ENCODE results near the gene SLC9A3.
"Not testable (repeated sequence)": the region's sequence is repeated elsewhere in the genome, so short reads cannot be mapped to it uniquely, and the experiment has no call there.

Gene SLC9A3

DNA sequence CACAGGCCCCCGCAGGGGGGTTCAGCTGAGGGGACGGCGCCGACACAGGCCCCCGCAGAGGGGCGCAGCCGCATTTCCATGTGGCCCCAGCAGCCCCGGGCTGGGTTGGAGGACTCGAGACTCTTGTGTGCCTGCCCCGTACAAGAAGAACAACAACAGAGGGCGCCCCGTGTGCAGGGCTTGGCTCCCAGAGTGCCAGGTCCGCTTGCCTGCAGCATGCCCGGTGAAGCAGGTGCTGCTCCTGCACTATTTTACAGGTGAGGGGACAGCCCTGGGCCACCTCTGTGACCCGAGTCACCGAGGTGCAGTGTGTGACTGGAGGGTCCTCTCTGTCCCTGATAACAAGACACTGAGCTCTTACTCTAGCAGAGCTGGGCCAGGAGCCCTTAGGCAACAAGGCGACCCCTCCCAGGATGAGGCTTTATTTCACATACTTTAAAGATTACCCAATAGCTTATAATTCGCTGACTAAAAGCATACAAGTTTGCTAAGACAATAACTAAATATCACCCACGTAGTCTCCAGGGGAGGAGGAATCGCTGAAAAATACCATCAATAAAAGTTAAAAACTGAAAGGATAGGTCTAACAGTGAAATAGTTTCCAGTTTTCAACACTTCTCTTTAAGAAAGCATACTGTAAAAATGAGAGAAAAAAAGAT is 41.7 kb upstream of the SLC9A3 start:
- H3K36me3 Mint-ChIP-seq (ENCODE audit: low read depth), result no peaks in the 10 kb centered on the region
- peaks cover 60% of the 10 kb centered on the region for H3K27me3 Mint-ChIP-seq
- no peak overlapping the region for H3K27ac Mint-ChIP-seq
- peaks cover 11% of the 10 kb centered on the region for H3K9me3 Mint-ChIP-seq
- peaks cover 11% of the 10 kb centered on the region for H3K4me1 Mint-ChIP-seq (ENCODE audit: low read depth)
- H3K4me3 Mint-ChIP-seq, result no peak overlapping the region
- intact Hi-C loops (cut with micrococcal nuclease), result no loop called here

DNA sequence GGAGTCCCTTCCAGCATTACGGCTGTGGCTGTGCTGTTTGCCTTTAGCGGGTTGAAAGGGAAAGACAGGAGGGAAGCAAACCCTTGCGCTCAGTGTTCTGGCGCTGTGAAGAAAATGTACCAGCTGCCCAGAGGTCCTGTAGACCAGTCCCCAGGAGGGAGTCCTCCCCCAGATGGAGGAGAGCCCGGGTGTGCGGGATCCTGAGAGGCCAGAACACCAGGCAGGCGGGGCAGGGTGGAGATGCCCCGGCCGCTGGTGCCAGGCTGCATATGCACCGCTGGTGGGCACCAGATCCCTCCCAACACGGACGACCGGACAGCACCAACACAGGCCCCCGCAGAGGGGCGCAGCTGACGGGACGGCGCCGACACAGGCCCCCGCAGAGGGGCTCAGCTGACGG is 37.2 kb upstream of the SLC9A3 start:
- peaks cover 59% of the 10 kb centered on the region for H3K27me3 Mint-ChIP-seq
- H3K9me3 Mint-ChIP-seq, result peaks cover 2% of the 10 kb centered on the region
- no peaks in the 10 kb centered on the region for H3K36me3 Mint-ChIP-seq (ENCODE audit: low read depth)
- no peak overlapping the region for H3K4me3 Mint-ChIP-seq
- no peak overlapping the region for H3K27ac Mint-ChIP-seq
- no peaks in the 10 kb centered on the region for H3K4me1 Mint-ChIP-seq (ENCODE audit: low read depth)
- intact Hi-C loops (cut with micrococcal nuclease), result no loop called here

DNA sequence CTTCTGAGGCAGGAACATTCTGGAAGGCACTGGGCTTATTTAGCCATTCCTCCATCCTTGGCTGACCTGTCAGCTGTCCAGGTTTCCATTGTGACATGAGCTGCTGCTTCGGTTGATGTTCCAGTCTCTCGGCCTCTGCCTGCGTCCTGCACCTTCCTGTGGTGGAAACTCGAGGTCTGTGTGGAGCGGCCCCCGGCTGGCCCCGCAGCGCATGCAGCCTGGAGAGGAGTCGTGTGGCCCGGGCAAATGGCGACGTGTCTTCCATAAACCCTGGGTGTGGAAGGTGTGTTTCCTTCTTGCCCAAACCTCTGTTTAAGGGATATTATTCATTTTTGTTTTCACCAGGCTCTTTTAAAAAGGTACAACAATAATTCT is 36.5 kb upstream of the SLC9A3 start:
- intact Hi-C loops (cut with micrococcal nuclease), result no loop called here

DNA sequence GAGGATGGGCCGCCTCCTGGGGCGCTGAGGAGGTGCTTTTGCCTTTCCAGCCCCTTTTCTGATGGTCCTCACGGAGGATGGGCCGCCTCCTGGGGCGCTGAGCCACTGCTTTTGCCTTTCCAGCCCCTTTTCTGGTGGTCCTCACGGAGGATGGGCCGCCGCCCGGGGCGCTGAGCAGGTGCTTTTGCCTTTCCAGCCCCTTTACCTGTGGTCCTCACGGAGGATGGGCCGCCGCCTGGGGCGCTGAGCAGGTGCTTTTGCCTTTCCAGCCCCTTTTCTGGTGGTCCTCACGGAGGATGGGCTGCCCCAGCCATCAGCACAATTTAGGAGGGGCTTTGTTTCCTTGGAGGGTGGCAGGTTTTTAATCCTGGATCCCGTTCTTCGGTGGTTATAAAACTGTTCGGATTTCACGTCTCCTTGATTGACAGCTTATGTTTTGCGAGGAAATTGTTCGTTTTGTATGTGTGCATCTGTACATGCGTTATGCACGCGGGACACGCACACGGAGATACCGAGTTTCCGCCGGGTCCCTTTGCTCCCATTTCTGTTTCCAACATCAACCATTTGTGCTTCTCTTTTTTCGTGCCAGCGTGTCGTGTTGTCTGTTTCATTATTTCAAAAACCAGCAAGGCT is 34.7 kb upstream of the SLC9A3 start:
- Mint-ChIP-seq H3K27ac (no peak overlapping the region), H3K4me1 (ENCODE audit: low read depth) (no peaks in the 10 kb centered on the region), H3K4me3 (no peak overlapping the region), H3K36me3 (ENCODE audit: low read depth) (no peaks in the 10 kb centered on the region), H3K27me3 (peaks cover 65% of the 10 kb centered on the region), H3K9me3 (no peaks in the 10 kb centered on the region)
- intact Hi-C loops (cut with micrococcal nuclease), result no loop called here

More for the DNA sequence above, 36.5 kb upstream of the SLC9A3 start:
- H3K27ac Mint-ChIP-seq, result no peak overlapping the region
- H3K4me1 Mint-ChIP-seq (ENCODE audit: low read depth), result no peaks in the 10 kb centered on the region
- H3K36me3 Mint-ChIP-seq (ENCODE audit: low read depth), result no peaks in the 10 kb centered on the region
- H3K9me3 Mint-ChIP-seq, result no peaks in the 10 kb centered on the region
- no peak overlapping the region for H3K4me3 Mint-ChIP-seq
- H3K27me3 Mint-ChIP-seq, result peaks cover 59% of the 10 kb centered on the region

DNA sequence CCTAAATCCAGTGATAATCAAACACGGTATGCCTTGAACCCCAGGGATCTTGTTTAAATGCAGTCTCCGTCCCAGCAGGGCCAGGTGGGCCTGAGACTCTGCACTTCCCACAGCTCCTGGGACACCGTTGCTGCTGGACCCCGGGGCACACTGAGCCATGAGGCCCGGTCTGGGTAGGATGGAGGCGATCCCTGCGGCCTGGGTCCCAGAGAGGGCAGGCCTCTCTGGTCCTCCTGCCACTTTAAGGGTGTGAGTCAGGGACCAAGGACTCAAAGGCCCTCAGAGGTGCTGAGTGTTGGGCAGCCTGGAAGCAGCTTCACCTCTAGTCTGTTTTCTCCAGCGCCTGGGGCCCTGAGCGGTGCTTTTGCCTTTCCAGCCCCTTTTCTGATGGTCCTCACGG is 34.1 kb upstream of the SLC9A3 start:
- Mint-ChIP-seq H3K36me3 (ENCODE audit: low read depth) (no peaks in the 10 kb centered on the region), H3K27ac (no peak overlapping the region), H3K9me3 (no peaks in the 10 kb centered on the region), H3K27me3 (peaks cover 70% of the 10 kb centered on the region), H3K4me3 (no peak overlapping the region), H3K4me1 (ENCODE audit: low read depth) (no peaks in the 10 kb centered on the region)
- intact Hi-C loops (cut with micrococcal nuclease), result no loop called here

DNA sequence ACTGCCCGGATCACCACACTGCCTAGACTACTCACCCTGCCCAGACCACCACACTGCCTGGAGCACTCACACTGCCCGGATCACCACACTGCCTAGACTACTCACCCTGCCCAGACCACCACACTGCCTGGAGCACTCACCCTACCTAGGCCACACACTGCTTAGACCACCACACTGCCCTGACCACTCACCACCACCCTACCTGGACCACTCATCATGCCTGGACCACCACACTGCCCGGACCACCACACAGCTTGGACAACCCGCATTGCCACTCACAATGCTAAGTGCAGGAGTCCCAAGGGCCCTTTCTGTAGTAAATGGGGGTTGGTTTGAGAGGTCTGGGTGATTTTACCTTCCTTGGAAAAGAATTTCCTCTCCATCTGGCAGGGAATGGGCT is 33.7 kb upstream of the SLC9A3 start:
- H3K27me3 Mint-ChIP-seq, result peaks cover 70% of the 10 kb centered on the region
- H3K36me3 Mint-ChIP-seq (ENCODE audit: low read depth); H3K9me3 Mint-ChIP-seq; H3K27ac Mint-ChIP-seq; H3K4me3 Mint-ChIP-seq; intact Hi-C loops (cut with micrococcal nuclease); H3K4me1 Mint-ChIP-seq (ENCODE audit: low read depth): not testable (repeated sequence)

DNA sequence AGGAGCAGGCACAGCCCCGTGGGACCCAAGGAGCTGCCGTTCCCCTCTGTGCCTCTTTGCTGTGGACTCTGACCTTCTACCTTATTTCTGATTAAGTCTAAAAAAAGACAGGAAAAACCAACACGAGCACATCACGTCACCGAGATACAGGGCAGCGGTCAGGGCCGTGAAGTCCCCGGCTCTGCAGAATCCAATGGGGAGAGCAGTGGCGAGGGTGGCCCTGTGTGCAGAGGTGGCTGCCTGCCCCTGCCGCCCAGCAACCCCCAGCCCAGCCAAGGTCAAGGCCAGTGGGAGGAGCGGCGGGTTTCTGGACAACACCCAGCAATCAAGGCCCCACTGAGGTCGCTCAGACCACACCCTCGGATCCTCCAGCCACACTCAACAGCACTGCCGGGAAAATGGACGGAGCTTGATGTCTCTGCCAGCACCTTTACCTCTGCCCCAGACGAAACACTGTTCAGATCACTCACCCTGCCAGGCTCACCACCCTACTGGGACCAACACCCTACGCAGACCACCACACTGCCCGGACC is 32.7 kb upstream of the SLC9A3 start:
- Mint-ChIP-seq H3K9me3 (no peaks in the 10 kb centered on the region), H3K36me3 (ENCODE audit: low read depth) (no peaks in the 10 kb centered on the region), H3K4me3 (no peak overlapping the region), H3K27me3 (peaks cover 73% of the 10 kb centered on the region), H3K4me1 (ENCODE audit: low read depth) (no peaks in the 10 kb centered on the region), H3K27ac (no peak overlapping the region)
- intact Hi-C loops (cut with micrococcal nuclease), result no loop called here

DNA sequence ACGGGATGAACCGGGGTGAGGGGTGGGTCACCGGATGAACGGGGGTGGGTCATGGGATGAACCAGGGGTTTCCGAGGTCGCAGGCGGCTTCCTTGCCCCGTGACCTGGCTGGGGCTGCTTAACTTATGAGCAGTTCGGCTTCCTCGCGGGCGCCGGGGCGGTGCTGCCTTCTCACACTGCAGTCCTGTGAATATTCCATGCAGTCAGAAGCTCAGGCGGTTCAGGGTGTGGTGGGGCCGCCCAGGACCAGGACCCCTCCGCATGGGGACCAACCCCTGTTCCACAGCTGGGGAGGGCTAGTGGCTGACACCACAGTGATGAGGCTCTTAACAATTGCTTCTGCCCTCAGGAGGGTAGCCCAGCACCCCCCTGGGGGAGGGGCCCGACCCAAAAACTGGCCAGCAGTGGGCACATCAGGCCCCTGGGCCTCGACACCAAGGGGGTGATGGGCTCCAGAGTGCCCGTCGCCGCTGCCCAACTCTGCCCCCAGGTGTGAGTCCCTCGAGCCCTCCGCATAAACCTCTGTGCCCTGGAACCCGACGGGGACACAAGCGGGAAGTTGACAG is 30.9 kb upstream of the SLC9A3 start:
- no peaks in the 10 kb centered on the region for H3K9me3 Mint-ChIP-seq
- H3K4me1 Mint-ChIP-seq (ENCODE audit: low read depth), result no peaks in the 10 kb centered on the region
- no peak overlapping the region for H3K4me3 Mint-ChIP-seq
- intact Hi-C loops (cut with micrococcal nuclease), result no loop called here
- H3K27ac Mint-ChIP-seq, result no peak overlapping the region
- no peaks in the 10 kb centered on the region for H3K36me3 Mint-ChIP-seq (ENCODE audit: low read depth)
- H3K27me3 Mint-ChIP-seq, result peaks cover 72% of the 10 kb centered on the region

DNA sequence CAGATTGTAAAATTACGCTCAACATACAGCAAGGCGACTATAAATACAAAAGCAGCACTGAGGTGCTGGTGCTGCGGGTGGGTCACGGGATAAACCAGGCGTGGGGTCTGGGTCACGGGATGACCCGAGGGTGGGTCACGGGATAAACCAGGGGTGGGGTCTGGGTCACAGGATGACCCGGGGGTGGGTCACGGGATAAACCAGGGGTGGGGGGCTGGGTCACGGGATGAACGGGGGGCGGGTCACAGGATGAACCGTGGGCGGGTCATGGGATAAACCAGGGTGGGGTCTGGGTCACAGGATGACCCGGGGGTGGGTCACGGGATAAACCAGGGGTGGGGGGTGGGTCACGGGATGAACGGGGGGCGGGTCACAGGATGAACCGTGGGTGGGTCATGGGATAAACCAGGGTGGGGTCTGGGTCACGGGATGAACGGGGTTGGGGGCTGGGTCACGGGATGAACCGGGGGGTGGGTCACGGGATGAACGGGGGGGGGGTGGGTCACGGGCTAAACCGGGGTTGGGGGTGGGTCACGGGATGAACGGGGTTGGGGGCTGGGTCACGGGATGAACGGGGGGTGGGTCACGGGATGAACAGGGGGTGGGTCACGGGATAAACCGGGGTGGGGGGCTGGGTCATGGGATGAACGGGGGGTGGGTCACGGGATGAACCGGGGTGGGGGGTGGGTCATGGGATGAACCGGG is 30.2 kb upstream of the SLC9A3 start:
- Mint-ChIP-seq H3K4me1 (ENCODE audit: low read depth) (no peaks in the 10 kb centered on the region), H3K27me3 (peaks cover 72% of the 10 kb centered on the region), H3K9me3 (no peaks in the 10 kb centered on the region), H3K4me3 (no peak overlapping the region), H3K27ac (no peak overlapping the region), H3K36me3 (ENCODE audit: low read depth) (no peaks in the 10 kb centered on the region)
- intact Hi-C loops (cut with micrococcal nuclease), result no loop called here

DNA sequence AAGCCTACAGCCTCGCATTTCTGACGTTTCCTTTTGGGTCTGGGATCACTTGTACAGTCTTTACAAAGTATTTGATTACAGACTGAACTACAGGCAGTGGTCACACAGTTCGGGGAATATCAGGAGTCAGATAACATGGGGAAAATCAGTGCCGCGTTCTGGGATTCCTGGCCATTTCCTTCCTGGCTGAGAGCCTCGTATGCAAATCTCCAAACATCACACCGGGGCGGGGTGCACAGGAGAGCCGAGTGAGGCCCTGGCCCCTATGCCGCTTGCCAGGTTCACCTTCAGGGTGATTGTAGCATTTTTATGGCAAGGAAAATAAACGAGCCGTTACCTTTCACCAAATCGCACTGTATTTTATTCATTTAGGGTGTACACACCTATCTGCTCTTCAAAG is 29.6 kb upstream of the SLC9A3 start:
- Mint-ChIP-seq H3K4me1 (ENCODE audit: low read depth) (no peaks in the 10 kb centered on the region), H3K9me3 (no peaks in the 10 kb centered on the region), H3K27me3 (peaks cover 72% of the 10 kb centered on the region), H3K36me3 (ENCODE audit: low read depth) (no peaks in the 10 kb centered on the region), H3K4me3 (no peak overlapping the region), H3K27ac (no peak overlapping the region)
- intact Hi-C loops (cut with micrococcal nuclease), result no loop called here

DNA sequence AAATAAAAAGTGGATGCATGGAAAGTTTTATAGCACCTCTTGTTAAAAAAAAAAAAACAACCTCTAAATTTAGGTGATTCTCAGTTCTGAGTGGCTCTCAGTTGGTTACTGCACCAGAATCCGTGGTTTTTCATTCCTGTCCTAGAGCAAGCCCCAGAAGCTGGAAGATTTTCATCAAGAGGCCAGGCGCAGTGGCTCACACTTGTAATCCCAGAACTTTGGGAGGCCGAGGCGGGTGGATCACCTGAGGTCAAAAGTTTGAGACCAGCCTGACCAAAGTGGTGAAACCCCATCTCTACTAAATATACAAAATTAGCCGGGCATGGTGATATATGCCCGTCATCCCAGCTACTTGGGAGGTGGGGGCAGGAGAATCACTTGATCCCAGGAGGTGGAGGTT is 27.2 kb upstream of the SLC9A3 start:
- H3K4me1 Mint-ChIP-seq (ENCODE audit: low read depth), result peaks cover 13% of the 10 kb centered on the region
- no peaks in the 10 kb centered on the region for H3K9me3 Mint-ChIP-seq
- intact Hi-C loops (cut with micrococcal nuclease), result no loop called here
- no peak overlapping the region for H3K27ac Mint-ChIP-seq
- H3K36me3 Mint-ChIP-seq (ENCODE audit: low read depth), result no peaks in the 10 kb centered on the region
- peaks cover 70% of the 10 kb centered on the region for H3K27me3 Mint-ChIP-seq
- no peak overlapping the region for H3K4me3 Mint-ChIP-seq

DNA sequence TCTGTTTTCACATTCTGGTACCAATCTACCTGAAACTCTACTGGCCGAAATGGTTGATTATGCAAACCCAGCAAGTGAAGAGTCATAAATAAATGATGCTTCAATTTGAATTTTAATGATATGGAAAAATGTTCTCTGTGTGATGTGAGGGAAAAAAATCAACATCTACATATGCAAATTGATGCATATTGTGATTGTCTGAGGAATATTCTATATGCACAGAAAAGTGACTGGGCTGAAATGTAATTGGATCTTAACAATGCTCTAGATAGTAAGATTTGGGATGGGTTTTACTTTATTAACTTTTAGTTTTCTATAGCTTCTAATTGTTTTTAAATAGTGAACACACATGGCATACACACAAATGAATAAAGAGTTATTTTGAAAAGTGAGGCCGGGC is 25.0 kb upstream of the SLC9A3 start:
- no peaks in the 10 kb centered on the region for H3K36me3 Mint-ChIP-seq (ENCODE audit: low read depth)
- H3K27me3 Mint-ChIP-seq, result peaks cover 74% of the 10 kb centered on the region
- intact Hi-C loops (cut with micrococcal nuclease), result no loop called here
- H3K4me1 Mint-ChIP-seq (ENCODE audit: low read depth), result peaks cover 26% of the 10 kb centered on the region
- H3K27ac Mint-ChIP-seq, result no peak overlapping the region
- no peaks in the 10 kb centered on the region for H3K9me3 Mint-ChIP-seq
- H3K4me3 Mint-ChIP-seq, result no peak overlapping the region

DNA sequence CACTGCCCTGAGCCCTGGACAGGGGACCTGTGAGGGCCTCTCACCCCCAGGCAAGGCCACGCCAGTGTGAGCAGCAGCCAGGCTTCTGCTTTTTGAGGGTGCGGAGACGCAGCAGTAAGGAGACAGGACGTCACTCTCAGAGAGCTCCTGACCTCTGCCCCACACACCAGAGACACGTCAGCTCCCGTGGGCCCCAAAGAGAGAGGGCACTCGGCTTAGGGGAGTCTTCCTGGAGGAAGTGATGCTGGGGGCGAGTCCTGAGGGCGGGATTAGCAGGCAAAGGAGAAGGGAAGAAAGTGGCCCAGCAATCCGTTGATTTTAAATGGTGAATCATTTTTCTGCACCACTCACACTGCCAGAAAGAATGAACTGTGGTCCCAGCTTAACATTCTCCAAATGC is 24.0 kb upstream of the SLC9A3 start:
- Mint-ChIP-seq H3K4me3 (no peak overlapping the region), H3K27ac (peak overlapping the region; percentile 28), H3K27me3 (peaks cover 74% of the 10 kb centered on the region), H3K9me3 (no peaks in the 10 kb centered on the region), H3K4me1 (ENCODE audit: low read depth) (peaks cover 36% of the 10 kb centered on the region), H3K36me3 (ENCODE audit: low read depth) (no peaks in the 10 kb centered on the region)
- intact Hi-C loops (cut with micrococcal nuclease), result no loop called here

All from dendritic cell treated with granulocyte-macrophage colony-stimulating factor and Interleukin-4, amounts not matched to agents 40 ng/mL and 50 ng/mL, for 4 days (primary cell).